ENCODE measurements around the gene RAB4A. TPM values are rescaled to one million over a fixed set of nuclear protein-coding genes. Genes with fewer than 3 reads are reported as not detected.

Gene RAB4A
- total and polyA plus RNA-seq, 12 donors = 15.7 to 131 (median 112) TPM

DNA sequence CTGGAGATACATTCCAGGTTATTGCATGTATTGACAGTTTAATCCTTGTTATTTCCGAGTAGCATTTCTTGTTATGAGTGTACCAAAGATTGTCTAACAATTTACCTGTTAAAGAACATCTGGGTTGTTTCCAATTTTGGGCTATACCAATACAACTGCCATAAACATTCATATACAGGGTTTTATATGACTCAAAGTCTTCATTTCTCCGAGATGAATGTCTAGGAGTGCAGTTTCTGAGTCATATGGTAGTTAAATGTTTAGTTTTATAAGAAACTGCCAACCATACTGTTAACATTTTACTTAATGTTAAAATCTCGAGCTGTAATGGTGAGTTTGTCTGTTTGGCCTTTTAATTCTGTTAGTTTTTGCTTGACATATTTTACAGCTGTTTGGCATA is 10.0 kb downstream of the RAB4A start:
- TF ChIP-seq, protein P1, sequence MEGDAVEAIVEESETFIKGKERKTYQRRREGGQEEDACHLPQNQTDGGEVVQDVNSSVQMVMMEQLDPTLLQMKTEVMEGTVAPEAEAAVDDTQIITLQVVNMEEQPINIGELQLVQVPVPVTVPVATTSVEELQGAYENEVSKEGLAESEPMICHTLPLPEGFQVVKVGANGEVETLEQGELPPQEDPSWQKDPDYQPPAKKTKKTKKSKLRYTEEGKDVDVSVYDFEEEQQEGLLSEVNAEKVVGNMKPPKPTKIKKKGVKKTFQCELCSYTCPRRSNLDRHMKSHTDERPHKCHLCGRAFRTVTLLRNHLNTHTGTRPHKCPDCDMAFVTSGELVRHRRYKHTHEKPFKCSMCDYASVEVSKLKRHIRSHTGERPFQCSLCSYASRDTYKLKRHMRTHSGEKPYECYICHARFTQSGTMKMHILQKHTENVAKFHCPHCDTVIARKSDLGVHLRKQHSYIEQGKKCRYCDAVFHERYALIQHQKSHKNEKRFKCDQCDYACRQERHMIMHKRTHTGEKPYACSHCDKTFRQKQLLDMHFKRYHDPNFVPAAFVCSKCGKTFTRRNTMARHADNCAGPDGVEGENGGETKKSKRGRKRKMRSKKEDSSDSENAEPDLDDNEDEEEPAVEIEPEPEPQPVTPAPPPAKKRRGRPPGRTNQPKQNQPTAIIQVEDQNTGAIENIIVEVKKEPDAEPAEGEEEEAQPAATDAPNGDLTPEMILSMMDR (IDR thresholded peaks at IDR 0.05) = no peak
- Histone ChIP-seq H3K4me1 (peaks cover 0 to 44% (median 24%) of the 10 kb centered on the region in 9 donors), H3K27me3 (no peaks in the 10 kb centered on the region), H3K9me3 (peaks cover 0 to 8% (median 0%) of the 10 kb centered on the region in 11 donors), H3K27ac (no peak overlapping the region), H3K4me3 (no peak overlapping the region), H3K36me3 (peaks cover 0 to 6% (median 0%) of the 10 kb centered on the region in 9 donors)
- ATAC-seq (no peak), DNase-seq (no peak)
- WGBS, 2 donors = 95% methylated on average over 3 of the region's 3 CpGs
- intact Hi-C loops (cut with DNase I) = no loop called here

DNA sequence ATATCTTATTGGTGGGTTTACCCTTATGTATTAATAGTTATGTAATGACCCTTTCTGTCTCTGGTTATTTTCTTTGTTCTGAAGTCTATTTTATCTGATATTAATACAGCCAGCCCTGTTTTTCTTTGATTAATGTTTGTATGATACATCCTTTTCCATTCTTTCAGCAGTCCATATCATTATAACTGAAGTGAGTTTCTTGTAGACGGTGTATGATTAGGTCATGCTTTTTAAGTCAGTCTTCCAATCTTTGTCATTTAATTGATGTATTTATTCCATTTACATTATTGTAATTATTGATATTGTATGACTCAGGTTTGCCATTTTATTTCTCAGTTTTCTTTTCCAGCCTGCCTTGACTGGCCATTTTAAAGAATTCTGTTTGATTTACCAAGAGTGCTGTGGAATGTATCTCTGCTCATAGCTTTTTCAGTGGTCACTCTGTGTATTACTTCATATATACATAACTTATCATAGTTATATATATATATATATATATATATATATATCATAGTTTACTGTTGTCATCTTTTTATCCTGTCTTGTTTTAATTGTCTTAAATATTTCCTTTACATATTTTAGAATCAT is 10.5 kb downstream of the RAB4A start:
- peaks cover 0 to 46% (median 29%) of the 10 kb centered on the region in 9 donors for H3K4me1 ChIP-seq
- 94 to 95% methylated on average over 1 of the region's 1 CpG for WGBS, 2 donors
- ATAC-seq = no peak

DNA sequence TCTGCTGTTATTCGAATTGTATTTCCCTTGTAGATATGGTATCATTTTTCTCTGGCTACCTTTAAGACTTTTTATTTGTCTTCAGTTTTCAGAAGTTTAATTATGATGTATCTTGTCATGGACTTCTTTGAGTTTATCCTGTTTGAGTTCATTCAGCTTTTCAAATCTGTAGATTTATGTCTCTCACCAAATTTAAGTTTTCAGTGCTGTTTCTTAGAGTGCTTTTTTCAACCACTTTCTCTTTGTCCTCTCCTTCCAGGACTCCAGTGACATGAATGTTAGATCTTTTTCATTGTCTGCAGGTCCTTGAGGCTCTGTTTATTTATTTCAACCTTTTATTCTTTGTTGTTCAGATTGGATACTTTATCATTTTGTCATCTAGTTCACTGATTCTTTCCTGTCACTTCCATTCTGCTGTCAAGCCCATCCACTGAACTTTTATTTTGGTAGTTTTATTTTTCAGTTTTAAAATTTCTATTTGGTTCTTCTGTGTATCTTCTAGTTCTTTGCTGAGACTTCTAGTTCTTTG is 11.4 kb downstream of the RAB4A start:
- DNase-seq = no peak
- TF ChIP-seq, protein P1 (IDR thresholded peaks at IDR 0.05) = no peak
- intact Hi-C loops (cut with DNase I) = no loop called here

More for the DNA sequence above, 10.5 kb downstream of the RAB4A start:
- H3K27me3 ChIP-seq = no peaks in the 10 kb centered on the region
- peaks cover 0 to 8% (median 0%) of the 10 kb centered on the region in 11 donors for H3K9me3 ChIP-seq
- TF ChIP-seq, protein P1 (IDR thresholded peaks at IDR 0.05) = no peak
- intact Hi-C loops (cut with DNase I) = no loop called here
- H3K27ac ChIP-seq = no peak overlapping the region
- DNase-seq = no peak
- H3K4me3 ChIP-seq = no peak overlapping the region
- H3K36me3 ChIP-seq = peaks cover 0 to 6% (median 0%) of the 10 kb centered on the region in 9 donors

DNA sequence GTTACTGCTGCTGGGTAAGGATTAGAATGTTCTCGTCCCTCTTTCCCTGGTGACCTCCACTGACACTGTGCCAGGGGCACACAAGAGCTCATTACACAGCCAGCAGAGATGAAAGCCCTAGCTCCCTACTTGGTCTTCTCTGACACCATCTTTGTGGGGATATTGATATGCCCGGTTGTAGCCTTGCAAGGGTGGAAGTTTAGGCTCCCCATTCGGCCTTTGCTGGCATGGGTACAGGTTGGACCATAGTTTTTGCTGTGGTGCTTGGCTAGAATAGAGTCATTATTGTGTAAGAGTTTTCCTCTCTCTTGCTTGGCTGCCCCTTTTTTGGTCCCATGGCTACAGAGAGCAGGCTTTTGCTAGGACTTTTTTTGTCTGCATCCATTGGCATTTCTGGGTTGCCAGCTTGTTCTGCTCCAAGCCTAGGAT is 12.3 kb downstream of the RAB4A start:
- Histone ChIP-seq H3K27me3 (no peaks in the 10 kb centered on the region), H3K27ac (no peak overlapping the region), H3K4me1 (peaks cover 0 to 50% (median 33%) of the 10 kb centered on the region in 9 donors), H3K9me3 (peaks cover 0 to 8% (median 0%) of the 10 kb centered on the region in 11 donors), H3K4me3 (no peak overlapping the region), H3K36me3 (peaks cover 0 to 3% (median 0%) of the 10 kb centered on the region in 9 donors)
- intact Hi-C loops (cut with DNase I) = no loop called here
- TF ChIP-seq, protein P1 (IDR thresholded peaks at IDR 0.05) = no peak
- DNase-seq = no peak
- 45 to 67% methylated on average over 3 of the region's 3 CpGs for WGBS, 2 donors
- peak in 5 of 8 donors; percentile 25 to 83 (median 61) for ATAC-seq

More for the DNA sequence above, 11.4 kb downstream of the RAB4A start:
- peaks cover 0 to 8% (median 0%) of the 10 kb centered on the region in 11 donors for H3K9me3 ChIP-seq
- H3K4me1 ChIP-seq = peaks cover 0 to 48% (median 33%) of the 10 kb centered on the region in 9 donors
- H3K27ac ChIP-seq = no peak overlapping the region
- WGBS, 2 donors = 80 to 81% methylated on average over 1 of the region's 1 CpG
- peaks cover 0 to 6% (median 0%) of the 10 kb centered on the region in 9 donors for H3K36me3 ChIP-seq
- no peak for ATAC-seq
- no peaks in the 10 kb centered on the region for H3K27me3 ChIP-seq
- H3K4me3 ChIP-seq = no peak overlapping the region

Data from heart right ventricle (tissue), 16 donors.